ENCODE measurements around the gene OBI1.

OBI1 gene

DNA sequence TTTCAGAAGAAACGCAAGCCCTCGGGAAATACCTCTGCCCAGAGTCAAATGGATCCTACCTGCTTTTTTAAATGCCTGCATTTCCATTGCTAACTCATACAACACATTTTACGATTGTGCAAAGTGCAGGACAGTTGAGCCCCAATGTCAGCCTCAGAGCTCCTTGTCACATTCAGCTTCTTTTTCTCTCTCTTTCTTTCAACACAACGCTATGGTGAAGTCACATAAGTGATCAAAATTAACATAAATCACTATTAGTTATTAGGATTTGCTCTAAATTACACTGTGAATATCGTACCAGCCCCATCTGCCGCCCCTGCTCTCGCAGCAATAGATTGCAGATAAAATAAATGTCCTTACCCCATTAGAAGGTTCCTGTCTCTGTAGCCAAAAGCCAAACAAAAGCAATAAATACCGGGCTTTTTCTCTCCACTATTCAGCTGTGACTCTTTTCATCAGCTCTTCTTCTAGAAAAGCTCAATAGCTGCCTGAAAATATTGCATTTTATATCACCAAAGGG is 64.4 kb downstream of the OBI1 start:
- H3K27ac ChIP-seq, result no peak overlapping the region
- no peak overlapping the region for H3K4me3 ChIP-seq

DNA sequence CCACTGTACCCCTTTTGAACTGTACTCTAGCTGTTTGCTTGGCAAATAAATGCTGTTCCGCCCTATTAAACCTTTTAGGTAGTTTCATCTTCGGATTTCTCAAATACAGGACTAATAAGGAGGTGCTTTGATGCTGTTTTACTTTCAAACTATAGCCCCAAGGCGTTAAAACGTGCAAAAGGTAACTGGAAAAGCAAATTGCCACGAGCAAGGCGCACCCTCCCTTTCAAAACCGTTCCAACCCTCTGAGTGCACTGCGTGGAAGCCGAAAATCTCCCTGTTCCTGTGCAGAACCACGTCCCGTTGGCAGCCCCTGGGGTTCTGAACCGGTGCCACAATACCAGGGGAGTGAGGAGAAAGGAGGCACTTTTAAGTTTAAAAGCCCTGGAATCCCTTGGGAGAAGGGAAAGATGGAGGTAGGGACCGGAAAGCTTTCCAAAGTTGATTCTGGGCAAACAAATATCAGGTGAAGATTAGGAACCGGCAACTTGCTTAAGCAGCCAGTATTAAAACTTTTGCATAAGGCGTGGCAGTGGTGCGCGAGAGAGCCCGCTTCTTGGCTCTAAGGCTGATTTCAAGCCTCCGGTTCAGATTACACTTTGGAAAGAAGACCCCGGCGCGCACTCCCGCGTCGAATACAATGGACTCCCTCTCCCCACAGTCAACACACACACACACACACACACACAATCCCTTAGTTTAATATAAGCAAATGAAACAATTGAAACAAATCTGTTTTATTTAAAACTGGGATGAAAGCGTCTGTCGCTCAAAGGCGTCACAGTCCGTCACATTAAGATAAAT is 65.1 kb downstream of the OBI1 start:
- Histone ChIP-seq H3K4me3 (no peak overlapping the region), H3K27ac (no peak overlapping the region)

DNA sequence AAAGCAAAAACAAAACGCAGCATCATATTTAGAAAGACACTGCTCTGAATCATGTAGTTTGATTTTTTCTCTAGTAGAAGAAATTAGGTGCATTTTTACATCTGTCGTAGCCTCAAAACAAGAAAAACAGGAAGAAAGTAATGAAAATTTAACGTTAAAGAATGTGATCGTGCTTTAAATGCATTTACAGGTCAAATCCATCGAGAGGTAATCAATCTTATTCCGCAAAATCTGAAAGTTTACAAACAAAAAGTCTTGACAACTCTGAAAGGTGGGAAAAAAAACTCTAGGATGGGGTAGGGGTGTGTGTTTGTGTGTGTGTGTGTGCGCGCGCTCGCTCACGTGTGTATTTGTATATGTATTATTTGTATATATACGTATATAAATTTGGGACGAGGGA is 65.8 kb downstream of the OBI1 start:
- no peak overlapping the region for H3K27ac ChIP-seq

DNA sequence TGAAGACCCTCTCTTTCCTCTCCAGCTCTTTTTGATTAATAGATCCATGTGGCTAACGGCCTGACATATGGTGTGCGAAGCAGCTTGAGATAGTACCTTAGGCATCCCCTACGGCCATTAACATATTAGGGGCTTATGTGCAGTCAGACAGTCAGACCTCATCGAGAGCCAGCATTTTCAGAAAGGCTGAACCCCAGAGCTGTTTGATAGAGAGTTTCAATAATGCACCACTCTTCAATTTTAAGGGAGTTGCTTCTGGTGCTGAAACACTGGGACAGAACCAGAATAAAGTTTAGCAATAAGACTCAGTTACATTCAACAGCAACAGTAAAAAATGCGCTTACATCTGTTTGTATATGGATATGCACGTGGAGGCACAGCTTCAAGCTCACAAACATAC is 66.4 kb downstream of the OBI1 start:
- Histone ChIP-seq H3K27ac (no peak overlapping the region), H3K4me3 (no peak overlapping the region)

More for the DNA sequence above, 65.8 kb downstream of the OBI1 start:
- no peak overlapping the region for H3K4me3 ChIP-seq

DNA sequence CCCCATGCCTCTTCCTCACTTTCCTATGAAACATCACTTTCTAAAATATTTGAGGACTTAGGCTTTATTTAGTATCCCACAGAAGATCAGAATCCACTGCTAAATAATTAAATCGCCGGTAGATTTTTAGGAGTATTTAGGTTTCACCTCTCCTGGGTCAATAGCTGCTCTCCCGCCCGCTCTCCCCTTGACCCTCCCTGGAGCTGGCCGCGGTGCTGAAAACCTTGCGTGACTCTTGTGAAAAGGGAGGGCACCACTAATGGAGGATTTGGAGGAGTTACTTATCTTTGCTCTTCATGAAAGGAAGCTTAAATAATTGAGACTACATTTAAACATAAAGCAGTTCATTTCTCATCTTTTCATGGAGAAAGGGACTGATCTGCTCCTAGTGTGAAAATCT is 69.7 kb downstream of the OBI1 start:
- no peak overlapping the region for H3K27ac ChIP-seq
- no peak overlapping the region for H3K4me3 ChIP-seq

DNA sequence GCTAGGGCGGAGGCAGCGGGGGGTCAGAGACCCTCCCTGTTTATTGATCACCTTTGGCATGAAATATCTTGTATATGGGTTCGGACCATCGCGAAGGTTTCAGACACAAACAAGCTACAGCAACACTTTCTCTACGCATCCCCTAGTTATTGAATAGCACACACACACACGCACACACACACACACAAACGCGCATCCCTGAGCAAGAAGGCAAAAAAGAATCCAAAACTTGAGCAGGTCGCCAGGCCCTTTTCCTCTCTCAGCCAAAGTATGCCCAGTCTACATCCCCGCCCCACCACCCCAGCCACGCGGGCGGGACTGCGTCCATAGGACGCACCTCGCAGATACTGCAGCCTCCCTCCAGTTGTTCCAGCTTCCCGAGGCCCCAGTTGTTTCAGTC is 71.6 kb downstream of the OBI1 start:
- H3K4me3 ChIP-seq, result no peak overlapping the region
- no peak overlapping the region for H3K27ac ChIP-seq

DNA sequence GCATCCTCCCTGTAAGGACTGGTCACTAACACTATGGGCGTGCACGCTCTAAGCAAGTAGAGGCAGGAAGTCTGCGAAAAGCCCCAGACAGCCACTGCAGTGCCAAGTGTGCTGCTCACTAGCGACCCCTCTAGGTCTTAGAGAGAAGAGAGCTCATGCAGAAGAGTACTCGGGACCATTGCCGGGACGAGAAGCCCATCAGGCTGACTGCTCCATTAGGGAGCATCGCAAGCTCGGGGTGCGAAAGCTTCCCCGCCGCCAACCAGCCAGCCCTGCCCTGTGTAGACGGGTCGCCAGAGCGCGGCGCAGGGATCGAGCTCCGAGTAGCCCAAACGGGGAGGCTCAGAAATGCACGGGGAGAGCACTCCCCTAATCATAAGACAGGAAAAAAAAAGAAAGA is 72.2 kb downstream of the OBI1 start:
- Histone ChIP-seq H3K27ac (no peak overlapping the region), H3K4me3 (no peak overlapping the region)

DNA sequence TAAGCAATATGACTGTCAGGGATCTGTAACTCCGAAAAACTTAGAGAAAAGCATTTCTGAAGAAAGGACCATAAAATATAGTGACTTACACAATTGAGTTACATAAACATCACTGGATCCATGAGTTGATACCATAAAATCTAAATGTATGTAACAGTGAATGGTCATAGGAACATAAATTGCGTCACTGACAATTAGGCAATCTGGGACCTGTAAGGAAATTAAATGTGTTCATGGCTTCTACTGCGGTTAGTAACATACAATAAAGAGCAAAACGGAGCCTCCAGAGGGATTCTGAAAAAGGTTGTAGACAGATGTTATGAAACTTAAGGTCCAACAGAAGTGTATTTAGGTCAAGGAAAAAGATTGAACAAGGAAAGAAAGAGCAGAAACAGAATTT is 82.7 kb downstream of the OBI1 start:
- Histone ChIP-seq H3K4me3 (no peak overlapping the region), H3K27ac (no peak overlapping the region)

DNA sequence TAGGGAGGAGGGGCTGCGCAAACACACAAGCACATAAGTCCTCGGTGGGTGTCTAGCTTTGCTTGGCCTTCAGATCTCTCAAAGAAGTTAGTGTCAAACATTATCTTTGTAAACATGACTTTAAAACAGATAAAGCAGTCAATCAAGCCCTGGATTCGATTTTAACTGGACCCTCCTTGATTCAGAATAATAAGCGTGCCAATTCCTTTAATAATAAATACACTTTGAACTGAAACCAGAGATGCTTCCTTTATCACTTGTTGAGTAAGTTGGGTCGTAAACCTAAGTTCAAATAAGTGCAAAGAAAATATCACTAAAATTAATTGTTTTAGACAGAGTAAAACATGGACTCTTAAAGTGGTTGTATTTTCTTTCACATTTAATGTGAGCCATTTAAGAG is 86.5 kb downstream of the OBI1 start:
- Histone ChIP-seq H3K4me3 (no peak overlapping the region), H3K27ac (no peak overlapping the region)

DNA sequence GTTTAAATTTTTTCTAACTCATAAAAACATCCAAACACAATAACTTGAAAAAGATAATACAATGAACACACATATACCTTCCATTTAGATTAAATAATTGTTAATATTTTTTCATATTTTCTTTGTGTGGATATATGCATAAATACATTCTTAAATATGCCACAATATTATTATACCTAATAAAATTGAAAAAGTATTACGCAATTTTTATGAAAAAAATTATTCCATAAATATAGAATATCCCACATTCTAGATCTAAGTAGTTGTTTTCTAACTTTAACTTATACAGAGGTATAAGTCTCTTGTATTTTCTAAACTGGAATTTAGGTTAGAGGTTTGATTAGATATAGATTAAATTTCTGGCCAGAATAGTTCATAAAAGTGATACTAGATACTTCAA is 89.9 kb downstream of the OBI1 start:
- no peak overlapping the region for H3K4me3 ChIP-seq
- H3K27ac ChIP-seq, result no peak overlapping the region

DNA sequence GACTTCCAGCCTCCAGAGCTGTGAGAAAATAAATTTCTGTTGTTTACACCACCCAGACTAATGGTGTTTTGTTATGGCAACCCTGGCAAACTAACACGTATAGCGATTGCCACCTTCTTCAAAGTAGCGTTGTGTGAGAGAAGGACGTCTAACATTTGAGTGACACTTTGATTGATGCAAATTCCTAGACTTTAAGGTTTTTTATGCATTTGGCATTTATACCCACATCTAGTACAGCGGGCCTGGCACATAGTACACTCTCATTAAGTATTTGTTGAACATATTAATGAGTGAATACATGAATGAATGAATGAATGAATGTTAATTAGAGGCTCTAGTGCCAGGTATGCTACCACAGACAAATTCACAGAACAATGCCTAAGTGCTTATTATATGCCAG is 92.3 kb downstream of the OBI1 start:
- no peak overlapping the region for H3K27ac ChIP-seq
- no peak overlapping the region for H3K4me3 ChIP-seq

All from skin epidermis (tissue), 12 donors.